Gastroesophageal sphincter (tissue), 4 donors: ENCODE measurements around the gene FIGN. TPM values are rescaled to one million over a fixed set of nuclear protein-coding genes. Genes with fewer than 3 reads are reported as not detected.
A peak's percentile ranks its signal among the peaks of the same experiment; 100 is the strongest.

Experiments used
- ATAC-seq: fragments of 150-250 bp; one replicate; pipeline ENCODE4 v1.9.1; 2016; ENCODE audit warnings: mild to moderate bottlenecking, moderate library complexity
- H3K27ac ChIP-seq, 4 donors: fragments of 200-600 bp; sonication (generic) in 3 of 4; 1 replicate in 3 of 4; 2 replicates in 1 of 4; pipeline ENCODE4 v1.5.1; 2016 to 2019
- H3K27me3 ChIP-seq: fragments of 200-600 bp; sonication (generic); one replicate; pipeline ENCODE4 v1.5.1; 2019
- H3K36me3 ChIP-seq, 2 donors: fragments of 200-600 bp; sonication (generic); one replicate each; pipeline ENCODE4 v1.5.1; 2019; ENCODE audit warnings: control low read depth in 1 of 2
- H3K4me1 ChIP-seq, 3 donors: fragments of 200-600 bp; sonication (generic); 1 replicate in 2 of 3; 2 replicates in 1 of 3; pipeline ENCODE4 v1.5.1; 2016 to 2019; ENCODE audit warnings: control low read depth in 2 of 3
- H3K4me3 ChIP-seq, 2 donors: fragments of 200-600 bp; sonication (generic); one replicate each; pipeline ENCODE4 v1.5.1; 2019; ENCODE audit warnings: mild to moderate bottlenecking in 1 of 2, moderate library complexity in 1 of 2
- H3K9me3 ChIP-seq, 3 donors: fragments of 200-600 bp; sonication (generic); one replicate each; pipeline ENCODE4 v1.5.1; 2017 to 2019; ENCODE audit warnings: control low read depth in 2 of 3
- CTCF ChIP-seq, 4 experiments: fragments of 200-600 bp in 2 of 4; fragments of 450-650 bp in 2 of 4; sonication (generic) in 1 of 4; IDR thresholded peaks; one replicate each; pipeline ENCODE4 v1.5.1; 2017 to 2019; ENCODE audit warnings: antibody characterized with exemption in 4 of 4, mild to moderate bottlenecking in 2 of 4, moderate library complexity in 2 of 4
- EP300 ChIP-seq: sonication (generic); formaldehyde crosslinking; IDR thresholded peaks from one replicate; pipeline ENCODE4 v1.6.1; 2017; ENCODE audit warnings: antibody characterized with exemption, mild to moderate bottlenecking
- POLR2A ChIP-seq, 2 donors: fragments of 450-650 bp; IDR thresholded peaks; one replicate each; pipeline ENCODE4 v1.6.1; 2017; ENCODE audit warnings: antibody characterized with exemption in 2 of 2, mild to moderate bottlenecking in 2 of 2, moderate library complexity in 1 of 2
- POLR2AphosphoS5 ChIP-seq: sonication (generic); formaldehyde crosslinking; IDR thresholded peaks from one replicate; pipeline ENCODE4 v1.6.1; 2017; ENCODE audit warnings: antibody characterized with exemption
- WGBS, 2 donors: methylation state at CpG; one replicate each; pipeline ENCODE4 v1.1.5; 2018; ENCODE audit warnings: low coverage in 1 of 2; 5-methylcytosine and 5-hydroxymethylcytosine counted together
- total RNA-seq, 4 donors: library from RNA; depleted of rRNA; stranded (reverse); fragments of >200 nt; gene quantifications; one replicate each; pipeline ENCODE4 v1.1.0, GENCODE V29; 2016

FIGN gene
- total RNA-seq, 4 donors from 2014 or later: 5.0 to 17.5 (median 10.2) TPM

- peak; percentile 77 for ATAC-seq
- Histone ChIP-seq H3K4me1 (peaks cover 0 to 25% (median 0%) of the 10 kb centered on the region in 3 donors), H3K27ac (no peak overlapping the region), H3K27me3 (no peaks in the 10 kb centered on the region), H3K36me3 (no peaks in the 10 kb centered on the region), H3K4me3 (no peak overlapping the region), H3K9me3 (no peaks in the 10 kb centered on the region)
- TF ChIP-seq POLR2AphosphoS5 (peak; percentile 21), CTCF (IDR thresholded peaks at IDR 0.05) (no peak)
- WGBS, 2 donors: 33 to 70% methylated on average over 5 of the region's 5 CpGs
Measured at GRCh38 chr2:163681745-163682144, 54.1 kb downstream of the FIGN start.

- no peak for ATAC-seq
- TF ChIP-seq CTCF (IDR thresholded peaks at IDR 0.05): no peak
- no peak for TF ChIP-seq POLR2AphosphoS5
- no peak for TF ChIP-seq EP300
- TF ChIP-seq POLR2A (IDR thresholded peaks at IDR 0.05): no peak
- Histone ChIP-seq H3K27me3 (no peaks in the 10 kb centered on the region), H3K36me3 (no peaks in the 10 kb centered on the region), H3K27ac (no peak overlapping the region), H3K9me3 (no peaks in the 10 kb centered on the region), H3K4me3 (no peak overlapping the region), H3K4me1 (peaks cover 0 to 18% (median 0%) of the 10 kb centered on the region in 3 donors)
- WGBS, 2 donors: 79 to 100% methylated on average over 1 to 2 of the region's 2 CpGs
Measured at GRCh38 chr2:163675388-163675787, 60.4 kb downstream of the FIGN start.

GRCh38 chr2:163673522-163673921, 62.3 kb downstream of the FIGN start:
- H3K36me3 ChIP-seq: no peaks in the 10 kb centered on the region
- no peak for ATAC-seq
- no peaks in the 10 kb centered on the region for H3K27me3 ChIP-seq
- no peak overlapping the region for H3K4me3 ChIP-seq
- TF ChIP-seq POLR2AphosphoS5 (no peak), POLR2A (IDR thresholded peaks at IDR 0.05) (no peak), EP300 (no peak), CTCF (IDR thresholded peaks at IDR 0.05) (no peak)
- H3K9me3 ChIP-seq: no peaks in the 10 kb centered on the region
- WGBS, 2 donors: 54 to 72% methylated on average over 2 of the region's 2 CpGs
- peaks cover 0 to 18% (median 0%) of the 10 kb centered on the region in 3 donors for H3K4me1 ChIP-seq
- H3K27ac ChIP-seq: no peak overlapping the region

GRCh38 chr2:163670929-163671328, 64.9 kb downstream of the FIGN start:
- Histone ChIP-seq H3K27ac (no peak overlapping the region), H3K9me3 (no peaks in the 10 kb centered on the region), H3K4me1 (peaks cover 4 to 28% (median 4%) of the 10 kb centered on the region in 3 donors), H3K4me3 (no peak overlapping the region), H3K36me3 (no peaks in the 10 kb centered on the region), H3K27me3 (no peaks in the 10 kb centered on the region)
- no peak for ATAC-seq
- 81 to 87% methylated on average over 3 of the region's 3 CpGs for WGBS, 2 donors
- TF ChIP-seq CTCF (IDR thresholded peaks at IDR 0.05) (no peak), POLR2AphosphoS5 (no peak), POLR2A (IDR thresholded peaks at IDR 0.05) (no peak), EP300 (no peak)

- Histone ChIP-seq H3K27me3 (no peaks in the 10 kb centered on the region), H3K4me3 (no peak overlapping the region), H3K9me3 (no peaks in the 10 kb centered on the region), H3K36me3 (no peaks in the 10 kb centered on the region), H3K27ac (no peak overlapping the region), H3K4me1 (peaks cover 4 to 28% (median 4%) of the 10 kb centered on the region in 3 donors)
- no peak for ATAC-seq
- WGBS, 2 donors: 32 to 59% methylated on average over 2 of the region's 2 CpGs
- no peak for TF ChIP-seq EP300
- TF ChIP-seq CTCF (IDR thresholded peaks at IDR 0.05): no peak
- no peak for TF ChIP-seq POLR2AphosphoS5
- no peak for TF ChIP-seq POLR2A (IDR thresholded peaks at IDR 0.05)
Measured at GRCh38 chr2:163669506-163669905, 66.3 kb downstream of the FIGN start.
